ENCODE data around the gene ZNF480. TPM values are rescaled to one million over a fixed set of nuclear protein-coding genes. Genes with fewer than 3 reads are reported as not detected.

The ZNF480 gene
- total RNA-seq, 1 experiment from 2014 or later: 5.1 TPM

GRCh38 chr19:52296400-52296772, 583 bp upstream of the ZNF480 start:
- no peak for TF ChIP-seq CTCF (IDR thresholded peaks at IDR 0.05; ENCODE audit: unreplicated experiment)
- DNase-seq: no peak
- peaks cover 6% of the 10 kb centered on the region for H3K36me3 Mint-ChIP-seq (ENCODE audit: insufficient read depth, unreplicated experiment)

GRCh38 chr19:52297601-52298364, 814 bp downstream of the ZNF480 start:
- Mint-ChIP-seq H3K4me3 (ENCODE audit: low read depth, unreplicated experiment) (peak overlapping the region; percentile 60), H3K27ac (ENCODE audit: unreplicated experiment) (peak overlapping the region; percentile 3), H3K4me1 (ENCODE audit: low read depth, unreplicated experiment) (no peaks in the 10 kb centered on the region), H3K27me3 (ENCODE audit: unreplicated experiment) (no peaks in the 10 kb centered on the region), H3K36me3 (ENCODE audit: insufficient read depth, unreplicated experiment) (peaks cover 5% of the 10 kb centered on the region), H3K9me3 (ENCODE audit: low read depth, unreplicated experiment) (peaks cover 18% of the 10 kb centered on the region)
- TF ChIP-seq CTCF (IDR thresholded peaks at IDR 0.05; ENCODE audit: unreplicated experiment): no peak
- CTCF ChIA-PET: no interaction called here
- intact Hi-C loops (cut with micrococcal nuclease; ENCODE audit: unreplicated experiment): no loop called here
- DNase-seq: no peak
- no TSS peak for BruUV-seq (replicated peaks)

More at GRCh38 chr19:52296400-52296772, 583 bp upstream of the ZNF480 start:
- Mint-ChIP-seq H3K4me3 (ENCODE audit: low read depth, unreplicated experiment) (peak overlapping the region; percentile 60), H3K27me3 (ENCODE audit: unreplicated experiment) (no peaks in the 10 kb centered on the region), H3K4me1 (ENCODE audit: low read depth, unreplicated experiment) (no peaks in the 10 kb centered on the region), H3K9me3 (ENCODE audit: low read depth, unreplicated experiment) (peaks cover 19% of the 10 kb centered on the region), H3K27ac (ENCODE audit: unreplicated experiment) (no peak overlapping the region)
- BruUV-seq (replicated peaks): no TSS peak
- CTCF ChIA-PET: no interaction called here
- intact Hi-C loops (cut with micrococcal nuclease; ENCODE audit: unreplicated experiment): no loop called here

GRCh38 chr19:52307275-52307674, 10.3 kb downstream of the ZNF480 start:
- Mint-ChIP-seq H3K4me3 (ENCODE audit: low read depth, unreplicated experiment) (no peak overlapping the region), H3K27ac (ENCODE audit: unreplicated experiment) (no peak overlapping the region), H3K9me3 (ENCODE audit: low read depth, unreplicated experiment) (peaks cover 12% of the 10 kb centered on the region), H3K4me1 (ENCODE audit: low read depth, unreplicated experiment) (no peaks in the 10 kb centered on the region), H3K27me3 (ENCODE audit: unreplicated experiment) (no peaks in the 10 kb centered on the region), H3K36me3 (ENCODE audit: insufficient read depth, unreplicated experiment) (no peaks in the 10 kb centered on the region)
- DNase-seq: no peak
- CTCF ChIA-PET: no interaction called here
- no TSS peak for BruUV-seq (replicated peaks)
- intact Hi-C loops (cut with micrococcal nuclease; ENCODE audit: unreplicated experiment): no loop called here
- no peak for TF ChIP-seq CTCF (IDR thresholded peaks at IDR 0.05; ENCODE audit: unreplicated experiment)

GRCh38 chr19:52322429-52322828, 25.5 kb downstream of the ZNF480 start:
- Mint-ChIP-seq H3K9me3 (ENCODE audit: low read depth, unreplicated experiment) (peaks cover 24% of the 10 kb centered on the region), H3K27ac (ENCODE audit: unreplicated experiment) (no peak overlapping the region), H3K36me3 (ENCODE audit: insufficient read depth, unreplicated experiment) (peaks cover 10% of the 10 kb centered on the region), H3K27me3 (ENCODE audit: unreplicated experiment) (no peaks in the 10 kb centered on the region), H3K4me3 (ENCODE audit: low read depth, unreplicated experiment) (no peak overlapping the region), H3K4me1 (ENCODE audit: low read depth, unreplicated experiment) (no peaks in the 10 kb centered on the region)
- no peak for TF ChIP-seq CTCF (IDR thresholded peaks at IDR 0.05; ENCODE audit: unreplicated experiment)
- DNase-seq: no peak
- CTCF ChIA-PET: no interaction called here
- intact Hi-C loops (cut with micrococcal nuclease; ENCODE audit: unreplicated experiment): no loop called here
- BruUV-seq (replicated peaks): no TSS peak

Data from Calu3 (cell line).